Measurements from ENCODE around the gene KLF15.

KLF15 gene

DNA sequence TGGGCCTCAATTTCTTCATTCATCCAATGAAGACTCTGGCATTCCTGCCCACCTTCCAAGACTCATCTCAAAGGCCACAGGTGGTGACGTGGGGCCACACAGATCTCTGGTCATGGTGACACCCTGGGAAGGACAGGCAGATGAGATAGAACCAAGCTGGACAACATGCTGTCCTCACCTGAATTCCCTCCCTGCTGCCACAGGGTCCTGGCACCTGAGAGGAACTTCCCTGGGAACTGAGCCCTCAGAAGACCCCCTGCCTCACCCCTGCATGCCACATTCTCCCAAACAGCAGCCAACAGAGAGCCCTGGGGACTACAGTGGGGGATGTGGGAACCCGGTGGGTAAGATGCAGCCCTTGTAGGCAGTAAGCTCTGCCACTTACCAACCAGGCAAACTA, 10.7 kb downstream of the KLF15 start:
- TF ChIP-seq, protein P1, sequence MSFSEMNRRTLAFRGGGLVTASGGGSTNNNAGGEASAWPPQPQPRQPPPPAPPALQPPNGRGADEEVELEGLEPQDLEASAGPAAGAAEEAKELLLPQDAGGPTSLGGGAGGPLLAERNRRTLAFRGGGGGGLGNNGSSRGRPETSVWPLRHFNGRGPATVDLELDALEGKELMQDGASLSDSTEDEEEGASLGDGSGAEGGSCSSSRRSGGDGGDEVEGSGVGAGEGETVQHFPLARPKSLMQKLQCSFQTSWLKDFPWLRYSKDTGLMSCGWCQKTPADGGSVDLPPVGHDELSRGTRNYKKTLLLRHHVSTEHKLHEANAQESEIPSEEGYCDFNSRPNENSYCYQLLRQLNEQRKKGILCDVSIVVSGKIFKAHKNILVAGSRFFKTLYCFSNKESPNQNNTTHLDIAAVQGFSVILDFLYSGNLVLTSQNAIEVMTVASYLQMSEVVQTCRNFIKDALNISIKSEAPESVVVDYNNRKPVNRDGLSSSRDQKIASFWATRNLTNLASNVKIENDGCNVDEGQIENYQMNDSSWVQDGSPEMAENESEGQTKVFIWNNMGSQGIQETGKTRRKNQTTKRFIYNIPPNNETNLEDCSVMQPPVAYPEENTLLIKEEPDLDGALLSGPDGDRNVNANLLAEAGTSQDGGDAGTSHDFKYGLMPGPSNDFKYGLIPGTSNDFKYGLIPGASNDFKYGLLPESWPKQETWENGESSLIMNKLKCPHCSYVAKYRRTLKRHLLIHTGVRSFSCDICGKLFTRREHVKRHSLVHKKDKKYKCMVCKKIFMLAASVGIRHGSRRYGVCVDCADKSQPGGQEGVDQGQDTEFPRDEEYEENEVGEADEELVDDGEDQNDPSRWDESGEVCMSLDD (tag by site-specific recombination; IDR thresholded peaks at IDR 0.05): no peak
- no peak for TF ChIP-seq ZNF23 (tag by site-specific recombination; IDR thresholded peaks at IDR 0.05; ENCODE audit: borderline replicate concordance)
- no peak for TF ChIP-seq SCRT1 (tag by site-specific recombination; IDR thresholded peaks at IDR 0.05; ENCODE audit: borderline replicate concordance)
- TF ChIP-seq, protein P2, sequence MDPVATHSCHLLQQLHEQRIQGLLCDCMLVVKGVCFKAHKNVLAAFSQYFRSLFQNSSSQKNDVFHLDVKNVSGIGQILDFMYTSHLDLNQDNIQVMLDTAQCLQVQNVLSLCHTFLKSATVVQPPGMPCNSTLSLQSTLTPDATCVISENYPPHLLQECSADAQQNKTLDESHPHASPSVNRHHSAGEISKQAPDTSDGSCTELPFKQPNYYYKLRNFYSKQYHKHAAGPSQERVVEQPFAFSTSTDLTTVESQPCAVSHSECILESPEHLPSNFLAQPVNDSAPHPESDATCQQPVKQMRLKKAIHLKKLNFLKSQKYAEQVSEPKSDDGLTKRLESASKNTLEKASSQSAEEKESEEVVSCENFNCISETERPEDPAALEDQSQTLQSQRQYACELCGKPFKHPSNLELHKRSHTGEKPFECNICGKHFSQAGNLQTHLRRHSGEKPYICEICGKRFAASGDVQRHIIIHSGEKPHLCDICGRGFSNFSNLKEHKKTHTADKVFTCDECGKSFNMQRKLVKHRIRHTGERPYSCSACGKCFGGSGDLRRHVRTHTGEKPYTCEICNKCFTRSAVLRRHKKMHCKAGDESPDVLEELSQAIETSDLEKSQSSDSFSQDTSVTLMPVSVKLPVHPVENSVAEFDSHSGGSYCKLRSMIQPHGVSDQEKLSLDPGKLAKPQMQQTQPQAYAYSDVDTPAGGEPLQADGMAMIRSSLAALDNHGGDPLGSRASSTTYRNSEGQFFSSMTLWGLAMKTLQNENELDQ (tag by site-specific recombination; IDR thresholded peaks at IDR 0.05; ENCODE audit: low read depth): no peak
- TF ChIP-seq YY2 (tag by site-specific recombination; IDR thresholded peaks at IDR 0.05): no peak
- TF ChIP-seq, protein P3, sequence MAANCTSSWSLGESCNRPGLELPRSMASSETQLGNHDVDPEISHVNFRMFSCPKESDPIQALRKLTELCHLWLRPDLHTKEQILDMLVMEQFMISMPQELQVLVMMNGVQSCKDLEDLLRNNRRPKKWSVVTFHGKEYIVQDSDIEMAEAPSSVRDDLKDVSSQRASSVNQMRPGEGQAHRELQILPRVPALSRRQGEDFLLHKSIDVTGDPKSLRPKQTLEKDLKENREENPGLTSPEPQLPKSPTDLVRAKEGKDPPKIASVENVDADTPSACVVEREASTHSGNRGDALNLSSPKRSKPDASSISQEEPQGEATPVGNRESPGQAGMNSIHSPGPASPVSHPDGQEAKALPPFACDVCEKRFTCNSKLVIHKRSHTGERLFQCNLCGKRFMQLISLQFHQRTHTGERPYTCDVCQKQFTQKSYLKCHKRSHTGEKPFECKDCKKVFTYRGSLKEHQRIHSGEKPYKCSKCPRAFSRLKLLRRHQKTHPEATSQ (tag by site-specific recombination; IDR thresholded peaks at IDR 0.05): no peak
- no peak for TF ChIP-seq IKZF3 (tag by site-specific recombination; IDR thresholded peaks at IDR 0.05)
- no peak for TF ChIP-seq ZNF830 (tag by site-specific recombination; IDR thresholded peaks at IDR 0.05; ENCODE audit: low read depth)
- no peak for TF ChIP-seq ZNF76 (tag by site-specific recombination; IDR thresholded peaks at IDR 0.05; ENCODE audit: borderline replicate concordance, low read depth)
- Histone ChIP-seq H3K27ac (ENCODE audit: extremely low read depth, low read depth, low read length) (no peak overlapping the region), H3K4me1 (ENCODE audit: control insufficient read depth, insufficient read depth, low read length) (no peaks in the 10 kb centered on the region), H3K36me3 (ENCODE audit: control insufficient read depth in 2 of 2, insufficient read depth in 1 of 2, low read length in 2 of 2) (peaks cover 0 to 14% of the 10 kb centered on the region in 2 experiments; a peak in 1 of 3 replicates), H3K9me3 (ENCODE audit: control insufficient read depth, insufficient read depth, low read depth, low read length) (no peaks in the 10 kb centered on the region), H3K4me3 (ENCODE audit: low read depth, low read length) (no peak overlapping the region)
- POLR2A ChIA-PET: no interaction called here
- CTCF ChIA-PET: interaction anchor here (1.2 kb wide), 1 partner anchor 42 kb away, joined by 3 read pairs; no protein-coding TSS in a partner anchor

DNA sequence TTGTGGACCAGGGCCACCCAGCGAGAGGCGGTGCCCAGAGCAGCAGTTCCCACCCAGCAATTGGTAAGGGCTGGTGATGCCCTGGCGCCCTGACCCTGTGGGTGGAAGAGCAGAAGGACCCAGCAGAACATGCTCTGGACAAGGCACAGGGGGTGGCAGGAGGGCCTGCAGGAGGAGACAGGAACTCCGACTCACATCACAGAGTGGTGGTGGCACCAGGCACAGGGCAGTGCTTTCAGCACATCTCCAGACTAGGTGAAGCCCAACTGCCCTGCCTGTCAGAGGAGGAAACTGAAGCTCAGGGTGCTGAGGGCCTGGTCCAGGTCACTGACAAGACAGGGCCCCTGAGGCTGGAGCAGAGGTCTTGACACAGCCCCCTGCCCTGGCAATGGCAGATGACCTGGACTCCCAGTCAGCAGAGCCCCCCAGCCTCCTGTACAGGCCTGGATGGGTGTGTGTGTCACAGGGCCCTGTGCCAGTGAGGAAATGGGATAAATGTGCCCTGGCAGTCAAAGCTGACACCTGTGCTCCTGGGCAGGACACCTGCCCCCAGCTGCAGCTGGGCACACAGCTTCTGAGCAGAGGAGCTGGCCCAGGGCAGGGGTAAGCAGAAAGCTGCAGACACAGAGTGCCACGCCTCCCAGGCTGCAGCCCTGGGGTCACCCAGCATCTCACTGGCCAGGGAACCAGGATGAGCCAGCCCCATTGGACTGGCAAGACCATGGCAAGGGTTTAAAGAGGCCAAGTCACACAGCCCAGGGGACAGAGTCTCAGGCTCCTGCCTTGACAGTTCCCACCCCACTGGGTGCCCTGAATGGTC, 11.4 kb downstream of the KLF15 start:
- peaks cover 0 to 8% of the 10 kb centered on the region in 2 experiments; a peak in 1 of 3 replicates for H3K36me3 ChIP-seq (ENCODE audit: control insufficient read depth in 2 of 2, insufficient read depth in 1 of 2, low read length in 2 of 2)
- H3K9me3 ChIP-seq (ENCODE audit: control insufficient read depth, insufficient read depth, low read depth, low read length): no peaks in the 10 kb centered on the region
- TF ChIP-seq ZNF335 (tag by site-specific recombination; conservative IDR thresholded peaks at IDR 0.05) (no peak), ZNF707 (tag by site-specific recombination; IDR thresholded peaks at IDR 0.05) (no peak), ZBTB48 (tag by site-specific recombination; IDR thresholded peaks at IDR 0.05) (no peak), KLF10 (tag by site-specific recombination; IDR thresholded peaks at IDR 0.05) (no peak), TCF7L2 (IDR thresholded peaks at IDR 0.05; ENCODE audit: borderline replicate concordance, low read depth, low read length) (no peak), ZNF624 (tag by site-specific recombination; IDR thresholded peaks at IDR 0.05) (no peak)
- TF ChIP-seq, protein P4, sequence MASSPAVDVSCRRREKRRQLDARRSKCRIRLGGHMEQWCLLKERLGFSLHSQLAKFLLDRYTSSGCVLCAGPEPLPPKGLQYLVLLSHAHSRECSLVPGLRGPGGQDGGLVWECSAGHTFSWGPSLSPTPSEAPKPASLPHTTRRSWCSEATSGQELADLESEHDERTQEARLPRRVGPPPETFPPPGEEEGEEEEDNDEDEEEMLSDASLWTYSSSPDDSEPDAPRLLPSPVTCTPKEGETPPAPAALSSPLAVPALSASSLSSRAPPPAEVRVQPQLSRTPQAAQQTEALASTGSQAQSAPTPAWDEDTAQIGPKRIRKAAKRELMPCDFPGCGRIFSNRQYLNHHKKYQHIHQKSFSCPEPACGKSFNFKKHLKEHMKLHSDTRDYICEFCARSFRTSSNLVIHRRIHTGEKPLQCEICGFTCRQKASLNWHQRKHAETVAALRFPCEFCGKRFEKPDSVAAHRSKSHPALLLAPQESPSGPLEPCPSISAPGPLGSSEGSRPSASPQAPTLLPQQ (tag by site-specific recombination; IDR thresholded peaks at IDR 0.05): no peak
- TF ChIP-seq, protein P5, sequence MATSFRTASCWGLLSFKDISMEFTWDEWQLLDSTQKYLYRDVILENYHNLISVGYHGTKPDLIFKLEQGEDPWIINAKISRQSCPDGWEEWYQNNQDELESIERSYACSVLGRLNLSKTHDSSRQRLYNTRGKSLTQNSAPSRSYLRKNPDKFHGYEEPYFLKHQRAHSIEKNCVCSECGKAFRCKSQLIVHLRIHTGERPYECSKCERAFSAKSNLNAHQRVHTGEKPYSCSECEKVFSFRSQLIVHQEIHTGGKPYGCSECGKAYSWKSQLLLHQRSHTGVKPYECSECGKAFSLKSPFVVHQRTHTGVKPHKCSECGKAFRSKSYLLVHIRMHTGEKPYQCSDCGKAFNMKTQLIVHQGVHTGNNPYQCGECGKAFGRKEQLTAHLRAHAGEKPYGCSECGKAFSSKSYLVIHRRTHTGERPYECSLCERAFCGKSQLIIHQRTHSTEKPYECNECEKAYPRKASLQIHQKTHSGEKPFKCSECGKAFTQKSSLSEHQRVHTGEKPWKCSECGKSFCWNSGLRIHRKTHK (tag by site-specific recombination; IDR thresholded peaks at IDR 0.05): no peak
- H3K4me3 ChIP-seq (ENCODE audit: low read depth, low read length): no peak overlapping the region
- POLR2A ChIA-PET: no interaction called here
- no peak overlapping the region for H3K27ac ChIP-seq (ENCODE audit: extremely low read depth, low read depth, low read length)
- H3K4me1 ChIP-seq (ENCODE audit: control insufficient read depth, insufficient read depth, low read length): no peaks in the 10 kb centered on the region
- CTCF ChIA-PET: interaction anchor here (1.2 kb wide), 1 partner anchor 43 kb away, joined by 3 read pairs; no protein-coding TSS in a partner anchor
